HEK293 (cell line): ENCODE data around the gene SLX4.
A peak's percentile ranks its signal among the peaks of the same experiment; 100 is the strongest.

Experiments
- CTCF ChIA-PET: fragments of 350-600 bp; formaldehyde crosslinking; extraction: SDS; loops from one replicate; lab custom pipeline; 2021; ENCODE audit warnings: antibody characterized with exemption; lab: Yijun Ruan, JAX
- POLR2A ChIA-PET: fragments of 300-600 bp; formaldehyde crosslinking; extraction: SDS; loops from one replicate; lab custom pipeline; 2020; ENCODE audit warnings: antibody characterized with exemption, inconsistent platforms; lab: Yijun Ruan, JAX
- H3K27ac ChIP-seq: fragments of 200-500 bp; sonication (Bioruptor generic); 2 replicates; pipeline ENCODE4 v1.5.1; 2014; ENCODE audit warnings: low read depth, low read length, control low read depth, inconsistent platforms; ENCODE audit errors: extremely low read depth
- H3K36me3 ChIP-seq, 2 experiments: fragments of 200-500 bp in 1 of 2; sonication (Bioruptor generic) in 1 of 2; 1 replicate in 1 of 2; 2 replicates in 1 of 2; pipeline ENCODE4 v1.5.1; 2014 to 2017; ENCODE audit warnings: inconsistent platforms in 2 of 2, low read length in 2 of 2; ENCODE audit not compliant: control insufficient read depth in 2 of 2, insufficient read depth in 1 of 2
- H3K4me1 ChIP-seq: fragments of 200-500 bp; sonication (Bioruptor generic); 2 replicates; pipeline ENCODE4 v1.5.1; 2014; ENCODE audit warnings: mild to moderate bottlenecking, low read length, inconsistent platforms; ENCODE audit not compliant: control insufficient read depth, insufficient read depth
- H3K4me3 ChIP-seq: 2 replicates; pipeline ENCODE4 v1.5.1; 2011; ENCODE audit warnings: low read depth, mild to moderate bottlenecking, control low read depth, low read length, moderate library complexity
- H3K9me3 ChIP-seq: fragments of 200-500 bp; sonication (Bioruptor generic); 2 replicates; pipeline ENCODE4 v1.5.1; 2014; ENCODE audit warnings: low read depth, low read length, inconsistent platforms; ENCODE audit not compliant: control insufficient read depth, insufficient read depth
- OSR2 ChIP-seq: fragments of 450-650 bp; formaldehyde crosslinking; IDR thresholded peaks from 2 replicates; pipeline ENCODE4 v1.5.1; 2016; ENCODE audit warnings: missing biosample characterization, missing genetic modification characterization
- SETDB1 ChIP-seq: IDR thresholded peaks from one replicate; pipeline ENCODE4 v1.6.1; 2017; ENCODE audit warnings: mild to moderate bottlenecking, low read length, moderate library complexity, mixed read lengths; ENCODE audit not compliant: insufficient read length
- ZBTB1 ChIP-seq: fragments of 450-650 bp; formaldehyde crosslinking; IDR thresholded peaks from 2 replicates; pipeline ENCODE4 v1.5.1; 2016; ENCODE audit warnings: missing biosample characterization, missing genetic modification characterization
- ZBTB20 ChIP-seq: fragments of 450-650 bp; formaldehyde crosslinking; IDR thresholded peaks from 2 replicates; pipeline ENCODE4 v1.5.1; 2016; ENCODE audit warnings: missing biosample characterization, missing genetic modification characterization
- ZNF2 ChIP-seq: fragments of 450-650 bp; formaldehyde crosslinking; IDR thresholded peaks from 2 replicates; pipeline ENCODE4 v1.5.1; 2016; ENCODE audit warnings: missing biosample characterization, missing genetic modification characterization
- ZNF354C ChIP-seq: fragments of 450-650 bp; formaldehyde crosslinking; IDR thresholded peaks from 2 replicates; pipeline ENCODE4 v1.5.1; 2016; ENCODE audit warnings: missing biosample characterization, missing genetic modification characterization, low read depth, borderline replicate concordance
- ZNF529 ChIP-seq: fragments of 450-650 bp; formaldehyde crosslinking; IDR thresholded peaks from 2 replicates; pipeline ENCODE4 v1.5.1; 2017; ENCODE audit warnings: missing genetic modification characterization, missing biosample characterization; ENCODE audit not compliant: insufficient replicate concordance
- TF ChIP-seq, protein P1 (sequence below): fragments of 450-650 bp; formaldehyde crosslinking; IDR thresholded peaks from 2 replicates; pipeline ENCODE4 v1.5.1; 2016; ENCODE audit warnings: missing biosample characterization, missing genetic modification characterization, borderline replicate concordance
- TF ChIP-seq, protein P2 (sequence below): fragments of 450-650 bp; formaldehyde crosslinking; IDR thresholded peaks from 2 replicates; pipeline ENCODE4 v1.5.1; 2016; ENCODE audit warnings: missing biosample characterization, missing genetic modification characterization
- TF ChIP-seq, protein P3 (sequence below): fragments of 450-650 bp; formaldehyde crosslinking; IDR thresholded peaks from 2 replicates; pipeline ENCODE4; 2016; ENCODE audit warnings: missing biosample characterization, missing genetic modification characterization

SLX4 gene

DNA sequence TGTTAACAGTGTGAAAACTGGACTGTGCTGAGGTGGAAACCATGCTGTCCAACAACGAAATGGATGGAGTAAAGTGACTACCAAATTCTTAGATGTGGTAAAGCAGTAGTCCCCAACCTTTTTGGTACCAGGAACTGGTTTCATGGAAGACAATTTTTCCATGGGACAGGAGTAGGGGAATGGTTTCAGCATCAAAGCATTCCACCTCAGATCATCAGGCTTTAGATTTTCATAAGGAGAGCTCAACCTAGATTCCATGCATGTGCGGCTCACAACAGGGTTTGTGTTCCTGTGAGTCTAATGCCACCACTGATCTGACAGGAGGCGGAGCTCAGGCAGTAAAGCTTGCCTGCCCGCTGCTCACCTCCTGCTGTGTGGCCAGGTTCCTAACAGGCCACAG, 11.5 kb downstream of the SLX4 start:
- no peak overlapping the region for H3K27ac ChIP-seq
- no peaks in the 10 kb centered on the region for H3K9me3 ChIP-seq
- ChIA-PET CTCF (no interaction called here), POLR2A (interaction anchor here (0.6 kb wide), 1 partner anchor 282 kb away, joined by 3 read pairs; no protein-coding TSS in a partner anchor)
- TF ChIP-seq SETDB1 (peak; percentile 28), ZBTB1 (tag by site-specific recombination) (no peak), ZNF529 (tag by site-specific recombination) (no peak)
- TF ChIP-seq, protein P1, sequence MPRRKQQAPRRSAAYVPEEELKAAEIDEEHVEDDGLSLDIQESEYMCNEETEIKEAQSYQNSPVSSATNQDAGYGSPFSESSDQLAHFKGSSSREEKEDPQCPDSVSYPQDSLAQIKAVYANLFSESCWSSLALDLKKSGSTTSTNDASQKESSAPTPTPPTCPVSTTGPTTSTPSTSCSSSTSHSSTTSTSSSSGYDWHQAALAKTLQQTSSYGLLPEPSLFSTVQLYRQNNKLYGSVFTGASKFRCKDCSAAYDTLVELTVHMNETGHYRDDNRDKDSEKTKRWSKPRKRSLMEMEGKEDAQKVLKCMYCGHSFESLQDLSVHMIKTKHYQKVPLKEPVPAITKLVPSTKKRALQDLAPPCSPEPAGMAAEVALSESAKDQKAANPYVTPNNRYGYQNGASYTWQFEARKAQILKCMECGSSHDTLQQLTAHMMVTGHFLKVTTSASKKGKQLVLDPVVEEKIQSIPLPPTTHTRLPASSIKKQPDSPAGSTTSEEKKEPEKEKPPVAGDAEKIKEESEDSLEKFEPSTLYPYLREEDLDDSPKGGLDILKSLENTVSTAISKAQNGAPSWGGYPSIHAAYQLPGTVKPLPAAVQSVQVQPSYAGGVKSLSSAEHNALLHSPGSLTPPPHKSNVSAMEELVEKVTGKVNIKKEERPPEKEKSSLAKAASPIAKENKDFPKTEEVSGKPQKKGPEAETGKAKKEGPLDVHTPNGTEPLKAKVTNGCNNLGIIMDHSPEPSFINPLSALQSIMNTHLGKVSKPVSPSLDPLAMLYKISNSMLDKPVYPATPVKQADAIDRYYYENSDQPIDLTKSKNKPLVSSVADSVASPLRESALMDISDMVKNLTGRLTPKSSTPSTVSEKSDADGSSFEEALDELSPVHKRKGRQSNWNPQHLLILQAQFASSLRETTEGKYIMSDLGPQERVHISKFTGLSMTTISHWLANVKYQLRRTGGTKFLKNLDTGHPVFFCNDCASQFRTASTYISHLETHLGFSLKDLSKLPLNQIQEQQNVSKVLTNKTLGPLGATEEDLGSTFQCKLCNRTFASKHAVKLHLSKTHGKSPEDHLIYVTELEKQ, result no peak
- peaks cover 3 to 88% of the 10 kb centered on the region in 2 experiments; a peak in 2 of 3 replicates for H3K36me3 ChIP-seq
- H3K4me1 ChIP-seq, result no peaks in the 10 kb centered on the region
- no peak overlapping the region for H3K4me3 ChIP-seq

DNA sequence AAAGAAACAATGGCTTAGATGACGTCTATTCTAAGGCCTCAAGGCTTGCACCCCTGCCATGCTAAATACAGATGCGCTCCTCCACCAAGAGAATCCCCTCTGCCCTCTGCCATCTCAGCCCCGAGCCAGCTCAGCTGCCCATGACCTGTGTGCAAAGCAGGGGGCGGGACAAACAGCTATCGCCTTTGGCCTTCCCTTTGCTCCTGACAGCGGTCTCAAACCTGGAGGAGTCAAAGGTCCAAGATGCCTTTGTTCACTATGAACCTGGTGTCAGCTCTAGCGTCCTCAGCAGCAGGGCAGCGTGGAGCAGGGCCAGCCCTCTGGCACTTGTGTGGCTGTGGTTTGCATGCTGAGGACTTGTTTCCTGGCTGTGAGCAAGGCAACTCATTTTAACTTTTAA, 12.3 kb downstream of the SLX4 start:
- peaks cover 3 to 93% of the 10 kb centered on the region in 2 experiments; a peak in 2 of 3 replicates for H3K36me3 ChIP-seq
- ChIA-PET POLR2A (no interaction called here), CTCF (no interaction called here)

DNA sequence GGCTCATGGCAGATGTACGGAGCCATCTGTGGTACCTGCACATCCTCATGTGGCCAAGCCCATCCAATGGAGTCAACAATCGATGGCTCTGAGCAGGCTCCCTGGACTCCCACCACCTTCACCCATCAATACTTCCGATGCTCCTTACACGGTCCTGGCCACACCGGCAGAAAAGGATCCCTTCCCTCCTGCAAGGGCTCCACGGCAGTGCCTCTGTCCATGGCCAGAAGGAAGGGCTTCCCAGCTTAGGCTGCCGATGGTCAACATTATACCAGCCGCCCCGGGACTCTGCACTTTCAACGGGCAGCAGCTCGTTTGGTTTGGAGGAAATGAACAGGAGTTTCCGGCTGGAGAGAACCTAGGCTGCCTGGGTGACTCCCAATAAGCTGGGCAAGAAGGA, 13.2 kb downstream of the SLX4 start:
- Histone ChIP-seq H3K4me1 (no peaks in the 10 kb centered on the region), H3K27ac (no peak overlapping the region), H3K9me3 (no peaks in the 10 kb centered on the region), H3K4me3 (no peak overlapping the region), H3K36me3 (peaks cover 3 to 85% of the 10 kb centered on the region in 2 experiments; a peak in 2 of 3 replicates)
- POLR2A ChIA-PET, result no interaction called here
- CTCF ChIA-PET, result no interaction called here
- TF ChIP-seq, protein P2, sequence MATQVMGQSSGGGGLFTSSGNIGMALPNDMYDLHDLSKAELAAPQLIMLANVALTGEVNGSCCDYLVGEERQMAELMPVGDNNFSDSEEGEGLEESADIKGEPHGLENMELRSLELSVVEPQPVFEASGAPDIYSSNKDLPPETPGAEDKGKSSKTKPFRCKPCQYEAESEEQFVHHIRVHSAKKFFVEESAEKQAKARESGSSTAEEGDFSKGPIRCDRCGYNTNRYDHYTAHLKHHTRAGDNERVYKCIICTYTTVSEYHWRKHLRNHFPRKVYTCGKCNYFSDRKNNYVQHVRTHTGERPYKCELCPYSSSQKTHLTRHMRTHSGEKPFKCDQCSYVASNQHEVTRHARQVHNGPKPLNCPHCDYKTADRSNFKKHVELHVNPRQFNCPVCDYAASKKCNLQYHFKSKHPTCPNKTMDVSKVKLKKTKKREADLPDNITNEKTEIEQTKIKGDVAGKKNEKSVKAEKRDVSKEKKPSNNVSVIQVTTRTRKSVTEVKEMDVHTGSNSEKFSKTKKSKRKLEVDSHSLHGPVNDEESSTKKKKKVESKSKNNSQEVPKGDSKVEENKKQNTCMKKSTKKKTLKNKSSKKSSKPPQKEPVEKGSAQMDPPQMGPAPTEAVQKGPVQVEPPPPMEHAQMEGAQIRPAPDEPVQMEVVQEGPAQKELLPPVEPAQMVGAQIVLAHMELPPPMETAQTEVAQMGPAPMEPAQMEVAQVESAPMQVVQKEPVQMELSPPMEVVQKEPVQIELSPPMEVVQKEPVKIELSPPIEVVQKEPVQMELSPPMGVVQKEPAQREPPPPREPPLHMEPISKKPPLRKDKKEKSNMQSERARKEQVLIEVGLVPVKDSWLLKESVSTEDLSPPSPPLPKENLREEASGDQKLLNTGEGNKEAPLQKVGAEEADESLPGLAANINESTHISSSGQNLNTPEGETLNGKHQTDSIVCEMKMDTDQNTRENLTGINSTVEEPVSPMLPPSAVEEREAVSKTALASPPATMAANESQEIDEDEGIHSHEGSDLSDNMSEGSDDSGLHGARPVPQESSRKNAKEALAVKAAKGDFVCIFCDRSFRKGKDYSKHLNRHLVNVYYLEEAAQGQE (tag by site-specific recombination), result 0 out of 2 replicates have a peak, but pooled peaks have one; percentile 12
- TF ChIP-seq ZNF2 (tag by site-specific recombination), result no peak

More for the DNA sequence above, 12.3 kb downstream of the SLX4 start:
- Histone ChIP-seq H3K9me3 (no peaks in the 10 kb centered on the region), H3K27ac (no peak overlapping the region), H3K4me3 (no peak overlapping the region), H3K4me1 (no peaks in the 10 kb centered on the region)
- TF ChIP-seq OSR2 (tag by site-specific recombination) (no peak), ZBTB20 (tag by site-specific recombination) (no peak), ZNF354C (no peak)
- TF ChIP-seq, protein P3, sequence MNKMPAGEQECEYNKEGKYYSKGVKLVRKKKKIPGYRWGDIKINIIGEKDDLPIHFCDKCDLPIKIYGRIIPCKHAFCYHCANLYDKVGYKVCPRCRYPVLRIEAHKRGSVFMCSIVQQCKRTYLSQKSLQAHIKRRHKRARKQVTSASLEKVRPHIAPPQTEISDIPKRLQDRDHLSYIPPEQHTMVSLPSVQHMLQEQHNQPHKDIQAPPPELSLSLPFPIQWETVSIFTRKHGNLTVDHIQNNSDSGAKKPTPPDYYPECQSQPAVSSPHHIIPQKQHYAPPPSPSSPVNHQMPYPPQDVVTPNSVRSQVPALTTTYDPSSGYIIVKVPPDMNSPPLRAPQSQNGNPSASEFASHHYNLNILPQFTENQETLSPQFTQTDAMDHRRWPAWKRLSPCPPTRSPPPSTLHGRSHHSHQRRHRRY (tag by site-specific recombination), result no peak
